ENCODE measurements around the gene MAD2L1BP. TPM values are rescaled to one million over a fixed set of nuclear protein-coding genes. Genes with fewer than 3 reads are reported as not detected.

Gene MAD2L1BP
- total RNA-seq, 4 donors from 2014 or later, result 16.3 to 36.9 (median 21.5) TPM

DNA sequence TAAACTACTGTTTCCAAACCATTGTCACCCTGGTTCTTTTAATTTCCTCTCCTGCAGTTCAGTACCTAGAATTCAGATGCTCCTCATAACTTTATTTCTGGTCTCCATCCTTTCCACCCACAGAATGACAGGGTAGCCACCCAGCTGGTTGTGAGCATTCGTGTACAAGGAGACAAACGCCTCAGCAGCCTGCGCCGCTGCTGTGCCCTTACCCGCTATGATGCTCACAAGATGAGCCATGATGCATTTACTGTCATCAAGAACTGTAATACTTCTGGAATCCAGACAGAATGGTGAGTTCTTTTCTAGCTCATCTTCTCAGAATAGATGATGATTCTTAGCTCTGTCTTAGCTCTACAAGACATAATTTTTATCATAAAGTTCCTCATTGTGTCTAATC, 25.2 kb upstream of the MAD2L1BP start:
- Histone ChIP-seq H3K4me1 (peaks cover 0 to 7% (median 0%) of the 10 kb centered on the region in 4 donors), H3K27ac (no peak overlapping the region), H3K27me3 (no peaks in the 10 kb centered on the region), H3K9me3 (no peaks in the 10 kb centered on the region), H3K36me3 (peaks cover 2 to 72% (median 15%) of the 10 kb centered on the region in 3 donors), H3K4me3 (no peak overlapping the region)
- DNase-seq (ENCODE audit: low spot score in 2 of 2), result no peak
- TF ChIP-seq, protein P1, sequence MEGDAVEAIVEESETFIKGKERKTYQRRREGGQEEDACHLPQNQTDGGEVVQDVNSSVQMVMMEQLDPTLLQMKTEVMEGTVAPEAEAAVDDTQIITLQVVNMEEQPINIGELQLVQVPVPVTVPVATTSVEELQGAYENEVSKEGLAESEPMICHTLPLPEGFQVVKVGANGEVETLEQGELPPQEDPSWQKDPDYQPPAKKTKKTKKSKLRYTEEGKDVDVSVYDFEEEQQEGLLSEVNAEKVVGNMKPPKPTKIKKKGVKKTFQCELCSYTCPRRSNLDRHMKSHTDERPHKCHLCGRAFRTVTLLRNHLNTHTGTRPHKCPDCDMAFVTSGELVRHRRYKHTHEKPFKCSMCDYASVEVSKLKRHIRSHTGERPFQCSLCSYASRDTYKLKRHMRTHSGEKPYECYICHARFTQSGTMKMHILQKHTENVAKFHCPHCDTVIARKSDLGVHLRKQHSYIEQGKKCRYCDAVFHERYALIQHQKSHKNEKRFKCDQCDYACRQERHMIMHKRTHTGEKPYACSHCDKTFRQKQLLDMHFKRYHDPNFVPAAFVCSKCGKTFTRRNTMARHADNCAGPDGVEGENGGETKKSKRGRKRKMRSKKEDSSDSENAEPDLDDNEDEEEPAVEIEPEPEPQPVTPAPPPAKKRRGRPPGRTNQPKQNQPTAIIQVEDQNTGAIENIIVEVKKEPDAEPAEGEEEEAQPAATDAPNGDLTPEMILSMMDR (IDR thresholded peaks at IDR 0.05), result no peak
- TF ChIP-seq POLR2A (IDR thresholded peaks at IDR 0.05) (no peak), EP300 (IDR thresholded peaks at IDR 0.05) (no peak)
- WGBS, 2 donors, result 98 to 99% methylated on average over 5 of the region's 5 CpGs

DNA sequence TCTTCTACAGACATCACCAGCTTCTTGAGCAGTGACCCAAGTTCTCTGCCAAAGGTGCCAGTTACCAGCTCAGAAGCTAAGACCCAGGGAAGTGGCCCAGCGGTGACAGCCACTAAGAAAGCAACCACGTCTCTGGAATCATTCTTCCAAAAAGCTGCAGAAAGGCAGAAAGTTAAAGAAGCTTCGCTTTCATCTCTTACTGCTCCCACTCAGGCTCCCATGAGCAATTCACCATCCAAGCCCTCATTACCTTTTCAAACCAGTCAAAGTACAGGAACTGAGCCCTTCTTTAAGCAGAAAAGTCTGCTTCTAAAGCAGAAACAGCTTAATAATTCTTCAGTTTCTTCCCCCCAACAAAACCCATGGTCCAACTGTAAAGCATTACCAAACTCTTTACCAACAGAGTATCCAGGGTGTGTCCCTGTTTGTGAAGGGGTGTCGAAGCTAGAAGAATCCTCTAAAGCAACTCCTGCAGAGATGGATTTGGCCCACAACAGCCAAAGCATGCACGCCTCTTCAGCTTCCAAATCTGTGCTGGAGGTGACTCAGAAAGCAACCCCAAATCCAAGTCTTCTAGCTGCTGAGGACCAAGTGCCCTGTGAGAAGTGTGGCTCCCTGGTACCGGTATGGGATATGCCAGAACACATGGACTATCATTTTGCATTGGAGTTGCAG, 21.8 kb upstream of the MAD2L1BP start:
- Histone ChIP-seq H3K4me3 (no peak overlapping the region), H3K27ac (no peak overlapping the region), H3K4me1 (no peaks in the 10 kb centered on the region), H3K36me3 (peaks cover 2 to 72% (median 15%) of the 10 kb centered on the region in 3 donors), H3K9me3 (no peaks in the 10 kb centered on the region), H3K27me3 (no peaks in the 10 kb centered on the region)
- TF ChIP-seq EP300 (IDR thresholded peaks at IDR 0.05) (no peak), POLR2A (IDR thresholded peaks at IDR 0.05) (no peak)
- TF ChIP-seq, protein P1 (IDR thresholded peaks at IDR 0.05), result no peak
- no peak for DNase-seq (ENCODE audit: low spot score in 2 of 2)
- 89 to 96% methylated on average over 6 of the region's 6 CpGs for WGBS, 2 donors

GRCh38 chr6:43614396-43614730, 21.3 kb upstream of the MAD2L1BP start:
- TF ChIP-seq EP300 (IDR thresholded peaks at IDR 0.05) (no peak), POLR2A (IDR thresholded peaks at IDR 0.05) (no peak)
- TF ChIP-seq, protein P1 (IDR thresholded peaks at IDR 0.05), result no peak
- Histone ChIP-seq H3K4me1 (no peaks in the 10 kb centered on the region), H3K27me3 (no peaks in the 10 kb centered on the region), H3K4me3 (no peak overlapping the region), H3K9me3 (no peaks in the 10 kb centered on the region), H3K36me3 (peaks cover 2 to 78% (median 15%) of the 10 kb centered on the region in 3 donors), H3K27ac (no peak overlapping the region)
- WGBS, 2 donors, result 60 to 61% methylated on average over 3 of the region's 3 CpGs
- DNase-seq (ENCODE audit: low spot score in 2 of 2), result no peak

DNA sequence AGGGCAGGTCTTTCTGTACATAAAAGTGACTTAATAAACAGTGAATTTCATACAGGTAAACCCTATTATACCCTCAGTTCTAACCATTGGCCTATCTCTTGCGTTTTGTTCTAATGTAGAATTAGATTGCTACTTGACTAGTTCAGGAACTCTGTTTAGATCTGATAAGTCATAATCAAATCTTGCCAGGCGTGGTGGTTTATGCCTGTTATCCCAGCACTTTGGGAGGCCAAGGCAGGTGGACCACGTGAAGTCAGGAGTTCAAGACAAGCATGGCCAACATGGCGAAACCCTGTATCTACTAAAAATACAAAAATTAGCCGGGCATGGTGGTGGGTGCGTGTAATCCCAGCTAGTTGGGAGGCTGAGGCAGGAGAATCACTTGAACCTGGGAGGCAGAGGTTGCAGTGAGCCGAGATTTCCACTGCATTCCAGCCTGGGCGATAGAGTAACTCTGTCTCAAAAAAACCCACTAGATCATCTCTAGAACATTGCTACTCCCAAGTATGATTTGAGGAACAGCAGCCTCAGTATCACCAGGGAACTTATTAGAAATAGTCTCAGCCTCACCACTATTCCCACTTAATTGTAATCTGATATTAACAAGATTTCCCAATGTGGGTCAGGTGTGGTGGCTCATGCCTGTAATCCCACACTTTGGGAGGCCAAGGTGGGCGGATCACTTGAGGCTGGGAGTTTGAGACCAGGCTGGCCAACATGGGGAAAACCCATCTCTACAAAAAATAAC, 18.7 kb upstream of the MAD2L1BP start:
- TF ChIP-seq EP300 (IDR thresholded peaks at IDR 0.05), result no peak
- TF ChIP-seq, protein P1 (IDR thresholded peaks at IDR 0.05), result no peak
- TF ChIP-seq POLR2A (IDR thresholded peaks at IDR 0.05), result no peak
- Histone ChIP-seq H3K4me1 (no peaks in the 10 kb centered on the region), H3K4me3 (no peak overlapping the region), H3K9me3 (no peaks in the 10 kb centered on the region), H3K27me3 (no peaks in the 10 kb centered on the region), H3K36me3 (peaks cover 2 to 84% (median 18%) of the 10 kb centered on the region in 3 donors), H3K27ac (no peak overlapping the region)
- WGBS, 2 donors, result 90 to 91% methylated on average over 9 of the region's 9 CpGs
- no peak for DNase-seq (ENCODE audit: low spot score in 2 of 2)
